GM23338 (cell line): ENCODE data around the gene RWDD4.

Experiments
- CREB1 ChIP-seq: fragments of 250-450 bp; sonication (Bioruptor Pico); IDR thresholded peaks from 2 replicates; pipeline ENCODE4 v1.5.0; 2020; ENCODE audit warnings: low read depth, mild to moderate bottlenecking, moderate library complexity
- EZH2 ChIP-seq: fragments of 200-600 bp; sonication (generic); IDR thresholded peaks from one replicate; pipeline ENCODE4 v1.8.0; 2017; ENCODE audit warnings: antibody characterized with exemption, mild to moderate bottlenecking, low read depth; ENCODE audit not compliant: unreplicated experiment
- REST ChIP-seq: IDR thresholded peaks from one replicate; pipeline ENCODE4 v1.6.1; 2018; ENCODE audit warnings: antibody characterized with exemption; ENCODE audit not compliant: unreplicated experiment
- TF ChIP-seq, protein P1 (sequence below), 2 experiments: fragments of 200-600 bp in 1 of 2; sonication (generic) in 1 of 2; conservative IDR thresholded peaks; 2 replicates each; pipeline versions ENCODE4 v1.5.1 to v1.6.1; 2016 to 2017; ENCODE audit warnings: antibody characterized with exemption in 2 of 2, low read depth in 2 of 2, mild to moderate bottlenecking in 2 of 2, moderate library complexity in 1 of 2

DNA sequence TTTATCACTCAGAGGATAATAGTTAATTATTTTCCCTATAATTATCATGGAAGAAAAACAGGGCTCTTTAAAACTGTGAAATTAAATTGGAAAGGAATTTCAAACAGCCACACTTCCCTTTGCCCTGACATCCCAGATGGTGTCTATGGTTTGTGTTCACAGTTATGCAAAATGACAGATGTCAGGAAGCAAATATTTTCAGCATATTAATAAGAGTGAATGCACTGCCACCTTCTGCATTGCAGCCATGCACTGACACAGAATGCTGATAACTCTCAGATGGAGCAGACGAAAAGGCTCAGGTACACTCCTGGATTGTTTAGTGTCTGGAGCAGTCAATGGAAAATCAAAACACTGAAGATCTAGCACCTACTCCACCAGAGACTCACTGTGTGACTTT is 57.6 kb downstream of the RWDD4 start:
- TF ChIP-seq CREB1 (CRISPR knock-in tag) (no peak), REST (no peak), EZH2 (no peak)
- TF ChIP-seq, protein P1, sequence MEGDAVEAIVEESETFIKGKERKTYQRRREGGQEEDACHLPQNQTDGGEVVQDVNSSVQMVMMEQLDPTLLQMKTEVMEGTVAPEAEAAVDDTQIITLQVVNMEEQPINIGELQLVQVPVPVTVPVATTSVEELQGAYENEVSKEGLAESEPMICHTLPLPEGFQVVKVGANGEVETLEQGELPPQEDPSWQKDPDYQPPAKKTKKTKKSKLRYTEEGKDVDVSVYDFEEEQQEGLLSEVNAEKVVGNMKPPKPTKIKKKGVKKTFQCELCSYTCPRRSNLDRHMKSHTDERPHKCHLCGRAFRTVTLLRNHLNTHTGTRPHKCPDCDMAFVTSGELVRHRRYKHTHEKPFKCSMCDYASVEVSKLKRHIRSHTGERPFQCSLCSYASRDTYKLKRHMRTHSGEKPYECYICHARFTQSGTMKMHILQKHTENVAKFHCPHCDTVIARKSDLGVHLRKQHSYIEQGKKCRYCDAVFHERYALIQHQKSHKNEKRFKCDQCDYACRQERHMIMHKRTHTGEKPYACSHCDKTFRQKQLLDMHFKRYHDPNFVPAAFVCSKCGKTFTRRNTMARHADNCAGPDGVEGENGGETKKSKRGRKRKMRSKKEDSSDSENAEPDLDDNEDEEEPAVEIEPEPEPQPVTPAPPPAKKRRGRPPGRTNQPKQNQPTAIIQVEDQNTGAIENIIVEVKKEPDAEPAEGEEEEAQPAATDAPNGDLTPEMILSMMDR (conservative IDR thresholded peaks at IDR 0.05; ENCODE audit: low read depth in 2 of 2), result no peak
